Kidney epithelial cell (primary cell): Measurements from ENCODE around the gene DPYSL4. TPM values are rescaled to one million over a fixed set of nuclear protein-coding genes. Genes with fewer than 3 reads are reported as not detected.

Source experiments
- DNase-seq: peaks from one replicate; pipeline ENCODE4 v3.0.0-alpha.2; 2010; ENCODE audit warnings: low read depth
- H3K27me3 ChIP-seq: 2 replicates; pipeline ENCODE4 v1.6.0; 2011; ENCODE audit warnings: low read length; ENCODE audit not compliant: control insufficient read depth, insufficient read depth
- H3K36me3 ChIP-seq: 2 replicates; pipeline ENCODE4 v1.5.1; 2011; ENCODE audit warnings: low read length; ENCODE audit not compliant: control insufficient read depth, insufficient read depth
- H3K4me3 ChIP-seq: 2 replicates; pipeline ENCODE4 v1.5.1; 2011; ENCODE audit warnings: low read depth, mild to moderate bottlenecking, control low read depth, low read length
- CTCF ChIP-seq: IDR thresholded peaks from 2 replicates; pipeline ENCODE4 v1.5.1; 2011; ENCODE audit warnings: mild to moderate bottlenecking, moderate library complexity, low read length, control low read depth, inconsistent platforms; ENCODE audit not compliant: insufficient read depth, poor library complexity, severe bottlenecking
- total RNA-seq: library from RNA; depleted of rRNA; stranded (reverse); fragments of >200 nt; gene quantifications from 2 replicates; pipeline ENCODE4 v1.2.3, GENCODE V29; 2015

The DPYSL4 gene
- total RNA-seq, 1 donor from 2014 or later, result 15.3 TPM

DNA sequence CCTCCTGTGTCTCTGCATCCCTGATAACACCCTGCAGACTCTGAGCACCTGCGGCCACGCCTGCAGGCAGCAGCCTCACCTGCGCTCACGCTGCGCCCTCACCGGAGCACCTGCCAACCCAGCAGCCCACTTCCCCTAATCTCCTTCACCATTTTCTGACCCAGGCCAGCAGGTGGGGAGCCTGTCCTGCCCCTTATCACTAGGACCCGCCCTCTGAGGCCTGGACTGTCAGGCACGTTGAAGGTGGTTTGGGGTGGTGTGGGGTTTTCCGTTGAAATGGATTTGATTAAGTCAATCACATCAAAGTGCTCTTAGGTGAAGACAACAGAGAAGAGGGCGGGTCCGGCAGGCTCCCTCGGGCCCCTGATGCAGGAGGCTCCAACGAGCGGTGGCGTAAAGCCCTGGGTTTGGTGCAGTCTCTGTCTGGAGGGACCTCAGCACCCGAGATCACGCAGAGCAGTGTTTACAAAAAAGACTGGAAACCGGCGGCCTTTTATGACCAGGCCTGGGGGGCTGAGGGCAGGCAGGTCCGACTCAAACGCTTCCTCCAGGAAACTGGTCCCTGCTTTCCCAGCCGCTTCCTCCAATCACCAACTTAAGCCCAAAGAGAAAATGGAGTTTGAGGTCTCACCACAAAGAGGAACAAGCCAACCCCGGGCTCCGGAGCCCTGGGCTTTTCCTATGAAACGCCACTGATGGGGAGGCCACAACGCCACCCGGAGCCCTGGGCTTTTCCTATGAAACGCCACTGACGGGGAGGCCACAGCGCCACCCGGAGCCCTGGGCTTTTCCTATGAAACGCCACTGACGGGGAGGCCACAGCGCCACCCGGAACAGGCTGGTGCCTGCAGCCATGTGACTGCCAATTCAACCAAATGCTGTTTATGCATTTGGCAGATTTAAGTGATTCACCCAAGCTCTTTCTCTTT is 45.5 kb downstream of the DPYSL4 start:
- Histone ChIP-seq H3K27me3 (no peaks in the 10 kb centered on the region), H3K4me3 (no peak overlapping the region), H3K36me3 (no peaks in the 10 kb centered on the region)
- DNase-seq, result no peak
- no peak for TF ChIP-seq CTCF

GRCh38 chr10:132232981-132233380 is 46.2 kb downstream of the DPYSL4 start:
- Histone ChIP-seq H3K4me3 (no peak overlapping the region), H3K36me3 (no peaks in the 10 kb centered on the region), H3K27me3 (no peaks in the 10 kb centered on the region)
- DNase-seq, result no peak
- TF ChIP-seq CTCF, result no peak

DNA sequence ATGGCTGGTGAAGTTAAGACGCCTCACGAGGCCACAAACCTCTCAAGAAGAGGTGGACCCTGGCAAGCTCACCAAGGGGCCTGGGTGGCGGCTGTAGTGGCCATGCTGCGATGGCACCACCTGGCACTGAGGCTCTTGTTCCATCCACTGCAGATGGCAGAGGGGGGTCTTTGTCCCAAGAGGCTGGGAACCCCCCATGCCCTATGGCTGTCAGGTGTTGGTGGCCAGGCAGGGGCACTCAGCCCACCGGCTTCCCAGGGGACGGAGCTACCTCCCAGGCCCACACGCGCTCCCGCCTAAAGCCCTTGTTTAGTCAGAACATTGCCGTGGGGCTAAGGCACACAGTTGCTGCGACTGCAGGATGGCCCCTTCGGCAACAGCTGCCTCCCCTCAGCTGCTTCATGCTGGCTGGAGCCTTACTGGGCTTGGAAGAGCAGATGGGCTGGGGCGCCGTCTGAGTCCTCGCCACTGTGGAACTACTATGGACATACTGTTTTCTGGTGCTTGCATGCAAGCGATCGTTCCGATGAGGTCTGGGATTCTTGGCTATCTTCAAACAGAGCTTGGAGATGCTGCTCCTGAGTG is 46.8 kb downstream of the DPYSL4 start:
- no peak for DNase-seq
- no peaks in the 10 kb centered on the region for H3K36me3 ChIP-seq
- H3K4me3 ChIP-seq, result no peak overlapping the region
- TF ChIP-seq CTCF, result no peak
- no peaks in the 10 kb centered on the region for H3K27me3 ChIP-seq

GRCh38 chr10:132234860-132235259 is 48.1 kb downstream of the DPYSL4 start:
- Histone ChIP-seq H3K4me3 (no peak overlapping the region), H3K36me3 (no peaks in the 10 kb centered on the region), H3K27me3 (no peaks in the 10 kb centered on the region)
- no peak for DNase-seq
- no peak for TF ChIP-seq CTCF

DNA sequence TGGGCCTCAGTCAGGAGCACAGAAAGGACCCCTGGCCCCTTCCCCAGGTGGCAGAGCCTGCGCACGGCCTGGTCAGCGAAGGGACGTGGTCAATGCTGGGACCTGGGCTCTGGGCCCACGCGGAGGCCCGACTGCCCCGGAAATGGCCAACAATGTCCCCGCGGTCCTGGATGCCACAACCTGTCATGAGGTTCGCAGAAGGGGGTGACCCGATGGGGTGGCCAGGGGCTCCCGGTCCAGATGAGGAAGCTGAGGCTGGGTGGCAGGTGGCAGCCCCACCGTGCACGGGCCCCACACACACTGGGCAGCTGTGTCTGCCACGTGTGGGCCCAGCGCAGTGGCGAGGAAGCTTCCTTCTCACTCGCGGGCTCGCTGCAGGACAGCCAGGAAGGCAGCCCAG is 49.4 kb downstream of the DPYSL4 start:
- no peaks in the 10 kb centered on the region for H3K27me3 ChIP-seq

More for the DNA sequence above, 49.4 kb downstream of the DPYSL4 start:
- Histone ChIP-seq H3K4me3 (no peak overlapping the region), H3K36me3 (no peaks in the 10 kb centered on the region)
- DNase-seq, result no peak
- no peak for TF ChIP-seq CTCF
